ENCODE data around the gene BAHCC1. TPM values are rescaled to one million over a fixed set of nuclear protein-coding genes. Genes with fewer than 3 reads are reported as not detected.
"Not testable (repeated sequence)": the region's sequence is repeated elsewhere in the genome, so short reads cannot be mapped to it uniquely, and the experiment has no call there.

Gene BAHCC1
- polyA plus RNA-seq, 3 donors: 5.6 to 14.4 (median 12.9) TPM

DNA sequence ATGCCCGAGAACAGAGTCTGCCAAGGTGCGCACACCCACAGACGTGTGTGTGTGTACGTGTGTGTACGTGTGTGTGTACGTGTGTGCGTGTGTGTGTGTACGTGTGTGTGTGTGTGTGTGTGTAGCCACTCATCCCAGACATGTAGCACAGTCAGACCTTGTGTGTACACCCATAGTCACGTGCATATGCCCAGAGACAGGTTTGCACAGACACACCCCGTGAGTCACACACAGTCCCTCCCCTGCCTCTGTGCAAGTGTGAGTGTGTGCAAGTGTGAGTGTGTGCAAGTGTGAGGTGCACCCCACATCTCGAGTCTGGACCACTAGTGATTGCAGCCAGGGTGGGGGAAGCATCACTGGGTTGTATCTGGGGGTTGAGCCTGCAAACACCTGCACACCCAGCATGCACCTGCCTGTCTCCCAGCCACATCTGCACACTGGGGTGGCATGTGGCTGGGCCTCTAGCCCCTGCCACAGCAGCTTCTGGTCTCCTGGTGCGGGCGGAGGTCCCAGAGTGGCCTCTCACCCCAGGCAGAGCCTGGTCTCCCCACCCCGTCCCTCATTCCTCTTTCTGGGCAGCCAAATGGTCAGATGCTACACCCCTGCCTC lies 23.6 kb downstream of the BAHCC1 start:
- H3K27ac ChIP-seq (ENCODE audit: low read depth, low read length): peak overlapping the region; percentile 49
- 48 to 62% (median 52%) methylated on average over 9 to 14 of the region's 14 CpGs for WGBS, 3 donors

DNA sequence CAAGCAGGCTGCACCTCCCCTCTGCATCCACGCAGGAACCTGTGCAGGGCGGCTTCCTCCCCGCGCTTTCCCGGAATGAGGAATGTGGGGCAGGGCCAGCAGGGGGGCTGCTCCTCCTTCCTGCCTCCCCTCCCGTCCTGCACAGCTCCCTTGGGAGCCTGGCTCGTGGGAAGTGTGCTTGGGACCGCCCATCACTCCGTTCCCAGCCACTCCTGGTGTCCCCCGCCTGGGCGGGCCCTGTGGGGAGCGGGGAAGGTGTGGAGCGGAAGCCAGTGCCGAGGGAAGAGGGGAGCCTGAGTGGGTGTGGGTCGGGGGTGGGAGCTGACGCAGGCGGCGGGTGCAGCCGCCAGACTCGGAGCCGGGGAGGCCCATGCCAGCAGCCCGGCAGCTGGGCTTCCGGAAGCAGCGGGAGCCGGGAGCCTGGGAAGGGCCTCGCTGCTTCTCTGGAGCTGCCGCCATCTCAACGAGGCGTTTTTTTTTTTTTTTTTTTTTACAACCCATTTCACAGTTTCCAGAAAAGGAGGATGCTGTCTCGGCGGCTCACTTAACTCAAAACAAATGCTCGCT lies 24.1 kb downstream of the BAHCC1 start:
- H3K27ac ChIP-seq (ENCODE audit: low read depth, low read length): peak overlapping the region; percentile 85
- WGBS, 3 donors: 15 to 52% (median 23%) methylated on average over 29 to 32 of the region's 32 CpGs

DNA sequence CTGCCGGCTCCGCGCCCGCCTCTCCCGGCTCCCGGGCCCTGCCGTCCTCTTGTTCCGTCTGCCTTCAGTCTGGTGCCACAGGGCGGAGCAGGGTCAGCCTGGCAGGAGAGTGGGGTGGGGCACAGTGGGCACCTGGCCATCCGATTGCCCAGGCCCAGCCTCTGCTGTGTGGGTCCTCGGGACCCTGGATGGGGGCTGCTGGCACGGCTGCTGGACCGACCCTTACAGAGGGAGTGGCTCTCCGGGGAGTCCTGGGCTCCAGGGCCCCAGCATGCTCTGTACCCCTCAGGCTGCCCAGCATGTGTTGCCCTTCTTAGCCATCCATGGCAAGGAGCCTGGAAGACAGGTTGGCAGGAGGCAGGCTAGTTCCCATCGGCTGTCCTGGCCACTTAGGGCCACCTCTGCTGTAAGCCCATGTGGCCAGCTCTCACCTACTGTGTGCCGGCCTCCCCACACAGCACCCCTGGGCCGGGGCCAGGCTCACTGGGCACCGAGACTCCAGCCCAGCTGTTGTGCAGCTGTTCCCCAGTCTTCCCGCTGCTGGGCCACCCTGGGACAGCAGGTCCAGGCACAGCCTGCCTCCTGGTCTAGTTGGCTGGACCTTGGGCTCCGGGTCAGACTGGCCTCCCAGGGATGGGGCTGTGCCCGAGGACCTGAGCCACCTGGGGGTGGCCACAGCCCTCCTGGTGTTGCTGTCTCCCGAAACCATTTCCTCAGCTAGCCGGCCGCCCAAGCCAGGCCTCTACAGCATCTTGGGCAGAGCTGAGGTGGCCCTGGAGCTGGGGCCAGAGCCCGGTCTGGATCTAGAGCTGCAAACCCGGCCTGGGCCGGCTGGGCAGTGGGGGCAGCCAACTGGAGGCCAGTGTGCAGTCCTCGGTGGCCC lies 24.9 kb downstream of the BAHCC1 start:
- peak overlapping the region; percentile 85 for H3K27ac ChIP-seq (ENCODE audit: low read depth, low read length)
- 34 to 64% (median 53%) methylated on average over 28 of the region's 28 CpGs for WGBS, 3 donors

DNA sequence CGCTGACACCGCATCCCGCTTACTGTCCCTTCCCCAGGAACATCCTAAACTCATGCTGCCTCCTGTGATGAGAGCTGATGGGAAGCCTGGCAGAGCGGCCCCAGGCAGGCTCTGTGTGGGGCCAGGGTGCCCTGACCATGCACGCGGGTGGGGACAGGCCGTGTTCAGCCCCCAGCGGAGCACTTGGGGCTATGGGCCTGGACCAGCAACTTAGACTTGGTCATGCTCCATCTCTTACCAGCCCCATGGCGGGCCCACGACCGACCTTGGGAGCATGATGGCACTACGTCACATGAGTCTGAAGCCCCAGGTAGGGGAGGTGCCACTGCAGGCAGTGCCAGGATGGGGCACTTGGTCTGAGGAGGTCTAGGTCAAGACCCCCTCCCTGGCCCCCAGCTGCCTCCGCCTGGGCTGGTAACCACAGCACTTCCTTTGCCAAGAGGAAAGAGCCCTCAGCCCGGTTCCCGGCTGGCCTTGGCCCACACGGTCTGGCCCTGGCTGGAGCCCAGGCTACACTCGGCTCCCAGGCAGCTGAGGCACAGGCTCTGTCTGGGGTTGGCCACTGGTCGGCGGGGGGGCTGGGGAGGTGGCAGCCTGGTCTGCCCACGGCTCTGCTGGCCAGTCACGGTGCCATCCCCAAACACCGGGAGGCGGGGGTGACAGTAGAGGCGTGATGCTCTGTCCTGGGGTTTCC lies 25.7 kb downstream of the BAHCC1 start:
- WGBS, 3 donors: 62 to 68% (median 63%) methylated on average over 22 to 24 of the region's 24 CpGs
- H3K27ac ChIP-seq (ENCODE audit: low read depth, low read length): peak overlapping the region; percentile 85

DNA sequence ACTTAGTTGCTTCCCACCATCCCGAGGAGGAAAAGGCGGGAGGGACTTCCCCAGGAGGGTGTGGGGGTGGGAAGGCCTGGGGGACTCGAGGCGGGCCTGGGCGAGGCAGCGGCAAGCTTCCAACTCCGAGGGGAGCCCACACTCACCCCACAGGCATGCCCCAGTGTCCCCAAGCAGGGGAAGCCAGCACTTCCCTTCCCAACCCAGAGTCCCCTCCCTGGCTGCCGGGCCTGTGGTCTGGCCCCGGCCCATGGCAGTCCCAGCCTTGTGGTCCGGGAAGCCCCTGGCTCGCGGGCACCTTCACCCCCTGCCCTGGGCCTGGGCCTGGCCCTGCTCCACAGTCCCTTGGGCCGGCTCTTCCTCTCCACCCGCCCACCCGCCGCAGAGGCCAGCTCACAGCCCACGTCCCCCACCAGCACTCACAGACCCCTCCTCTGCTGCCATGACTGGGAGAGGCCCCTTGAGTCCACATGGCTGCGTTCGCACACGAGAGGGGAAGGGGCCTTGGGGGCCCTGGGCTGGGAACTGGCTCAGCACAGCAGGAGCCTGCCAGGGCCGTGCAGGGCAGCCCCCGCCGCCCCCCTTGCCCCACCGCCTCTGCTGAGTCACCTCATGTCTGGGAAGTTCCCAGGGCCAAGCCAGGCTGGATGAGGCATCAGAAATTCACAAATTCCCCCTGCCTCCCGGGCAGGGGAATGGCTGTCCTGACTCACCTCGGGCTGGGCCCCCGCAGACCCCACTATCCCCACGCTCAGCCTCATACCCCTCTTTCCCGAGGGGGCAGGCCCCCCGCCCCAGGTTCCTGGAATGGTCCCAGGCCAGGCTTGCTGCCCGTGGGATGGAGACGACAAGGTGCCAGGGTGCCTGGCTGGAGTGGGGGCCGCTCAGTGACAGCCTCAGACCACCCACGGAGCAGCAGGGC lies 27.8 kb downstream of the BAHCC1 start:
- 10 to 61% (median 12%) methylated on average over 30 to 34 of the region's 34 CpGs for WGBS, 3 donors
- peak overlapping the region; percentile 20 for H3K27ac ChIP-seq (ENCODE audit: low read depth, low read length)

DNA sequence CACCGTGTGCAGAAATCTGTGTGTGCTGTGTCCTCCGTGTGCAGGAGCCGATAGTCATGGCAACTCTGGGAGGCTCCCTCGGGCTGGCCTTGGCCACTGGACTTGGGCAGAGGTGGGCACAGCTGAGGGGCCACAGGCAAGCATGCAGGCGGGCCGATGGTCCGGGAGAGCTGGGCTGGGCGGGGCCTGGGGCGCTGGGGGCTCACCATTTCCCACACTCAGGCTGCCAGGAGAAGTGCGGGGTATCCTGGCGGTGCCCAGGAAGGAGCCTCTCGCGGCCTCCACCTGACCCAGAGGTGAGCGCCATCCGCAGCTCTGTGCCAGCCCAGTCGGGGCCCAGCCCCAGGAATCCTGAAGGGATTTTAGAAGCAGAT lies 28.4 kb downstream of the BAHCC1 start:
- no peak overlapping the region for H3K27ac ChIP-seq (ENCODE audit: low read depth, low read length)
- WGBS, 3 donors: 72 to 76% (median 73%) methylated on average over 13 to 16 of the region's 16 CpGs

DNA sequence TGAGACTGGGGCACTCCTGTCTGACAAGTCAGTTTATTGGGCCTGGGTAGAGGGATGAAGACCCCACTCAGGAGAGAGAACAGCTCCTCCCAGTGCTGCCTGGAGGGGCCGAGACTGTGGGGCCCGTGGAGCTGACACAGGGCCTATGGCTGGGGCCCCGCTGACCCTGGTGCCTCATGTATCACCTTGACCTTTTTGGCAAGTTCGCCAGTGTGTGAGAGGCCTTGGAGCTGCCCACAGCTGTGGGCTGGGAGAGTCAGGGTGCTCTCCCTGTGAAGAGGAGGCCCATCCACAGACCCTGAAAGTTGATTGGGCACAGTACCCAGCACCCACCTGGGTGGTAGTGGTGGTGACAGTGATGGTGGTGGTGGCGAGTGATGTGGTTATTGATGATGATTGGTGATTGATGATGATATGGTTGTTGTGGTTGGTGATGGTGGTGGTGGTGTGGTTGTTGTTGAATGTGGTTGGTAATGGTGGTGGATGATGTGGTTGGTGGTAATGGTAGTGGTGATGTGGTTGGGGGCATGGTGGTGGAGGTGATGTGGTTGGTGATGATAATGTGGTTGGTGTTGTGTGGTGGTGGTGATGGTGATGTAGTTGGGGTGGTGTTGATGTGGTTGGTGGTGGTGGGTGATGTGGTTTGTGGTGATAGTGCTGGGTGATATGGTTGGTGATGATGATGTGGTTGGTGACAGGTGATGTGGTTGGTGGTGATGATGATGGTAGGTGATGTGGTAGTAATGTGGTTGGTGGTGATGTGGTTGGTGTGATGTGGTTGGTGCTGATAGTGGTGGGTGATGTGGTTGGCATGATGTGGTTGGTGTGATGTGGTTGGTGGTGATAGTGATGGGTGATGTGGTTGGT lies 29.1 kb downstream of the BAHCC1 start:
- no peak overlapping the region for H3K27ac ChIP-seq (ENCODE audit: low read depth, low read length)
- WGBS, 3 donors: 90 to 98% (median 94%) methylated on average over 5 of the region's 5 CpGs

DNA sequence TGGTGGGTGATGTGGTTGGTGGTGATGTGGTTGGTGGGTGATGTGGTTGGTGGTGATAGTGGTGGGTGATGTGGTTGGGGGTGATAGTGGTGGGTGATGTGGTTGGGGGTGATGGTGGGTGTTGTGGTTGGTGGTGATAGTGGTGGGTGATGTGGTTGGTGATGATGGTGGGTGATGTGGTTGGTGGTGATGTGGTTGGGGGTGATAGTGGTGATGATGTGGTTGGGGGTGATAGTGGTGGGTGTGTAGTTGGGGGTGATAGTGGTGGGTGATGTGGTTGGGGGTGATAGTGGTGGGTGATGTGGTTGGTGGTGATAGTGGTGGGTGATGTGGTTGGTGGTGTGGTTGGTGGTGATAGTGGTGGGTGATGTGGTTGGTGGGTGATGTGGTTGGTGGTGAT lies 29.8 kb downstream of the BAHCC1 start:
- not testable (repeated sequence) for H3K27ac ChIP-seq (ENCODE audit: low read depth, low read length)

DNA sequence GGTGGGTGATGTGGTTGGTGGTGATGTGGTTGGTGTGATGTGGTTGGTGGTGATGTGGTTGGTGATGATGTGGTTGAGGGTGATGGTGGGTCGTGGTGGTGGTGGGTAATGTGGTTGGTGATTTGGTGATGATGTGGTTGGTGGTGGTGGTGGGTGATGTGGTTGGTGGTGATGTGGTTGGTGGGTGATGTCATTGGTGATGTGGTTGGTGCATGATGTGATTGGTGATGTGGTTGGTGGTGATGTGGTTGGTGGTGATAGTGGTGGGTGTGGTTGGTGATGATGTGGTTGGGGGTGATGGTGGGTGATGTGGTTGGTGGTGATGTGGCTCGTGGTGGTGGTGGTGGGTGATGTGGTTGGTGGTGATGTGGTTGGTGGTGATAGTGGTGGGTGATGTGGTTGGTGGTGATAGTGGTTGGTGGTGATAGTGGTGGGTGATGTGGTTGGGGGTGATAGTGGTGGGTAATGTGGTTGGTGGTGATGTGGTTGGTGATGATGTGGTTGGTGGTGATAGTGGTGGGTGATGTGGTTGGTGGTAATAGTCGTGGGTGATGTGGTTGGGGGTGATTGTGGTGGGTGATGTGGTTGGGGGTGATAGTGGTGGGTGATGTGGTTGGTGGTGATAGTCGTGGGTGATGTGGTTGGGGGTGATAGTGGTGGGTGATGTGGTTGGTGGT lies 30.6 kb downstream of the BAHCC1 start:
- 75 to 91% (median 78%) methylated on average over 4 of the region's 4 CpGs for WGBS, 3 donors
- not testable (repeated sequence) for H3K27ac ChIP-seq (ENCODE audit: low read depth, low read length)

DNA sequence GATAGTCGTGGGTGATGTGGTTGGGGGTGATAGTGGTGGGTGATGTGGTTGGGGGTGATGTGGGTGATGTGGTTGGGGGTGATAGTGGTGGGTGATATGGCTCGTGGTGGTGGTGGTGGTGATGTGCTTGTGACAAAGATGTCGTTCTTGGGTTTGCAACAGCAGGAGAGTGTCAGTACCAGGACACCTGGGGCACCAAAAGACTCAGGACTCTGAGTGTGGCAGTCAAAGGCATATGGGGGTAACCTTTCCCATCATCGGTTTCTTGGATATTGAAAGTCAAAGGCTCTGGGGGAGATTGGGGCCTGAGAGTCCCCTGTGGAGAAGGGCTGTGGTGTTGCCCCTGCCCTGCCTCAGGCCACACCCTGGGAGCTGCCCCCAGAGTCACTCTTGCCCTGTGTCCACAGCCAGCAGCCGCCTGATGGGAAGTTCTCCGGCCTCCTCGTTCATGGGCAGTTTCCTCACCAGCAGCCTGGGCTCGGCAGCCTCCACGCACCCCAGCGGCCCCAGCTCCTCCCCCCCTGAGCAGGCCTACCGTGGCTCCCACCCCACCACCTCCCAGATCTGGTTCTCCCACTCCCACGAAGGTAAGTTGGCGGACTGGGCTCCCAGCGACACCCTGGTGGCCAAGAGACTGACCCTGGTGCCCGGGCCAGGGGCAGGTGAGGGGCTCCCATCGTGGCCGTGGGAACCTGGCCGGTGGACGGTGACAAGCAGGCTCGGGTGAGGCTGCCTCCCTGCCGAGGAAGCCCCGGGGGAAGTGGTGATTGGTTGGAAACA lies 31.3 kb downstream of the BAHCC1 start:
- H3K27ac ChIP-seq (ENCODE audit: low read depth, low read length): no peak overlapping the region
- WGBS, 3 donors: 56 to 62% (median 62%) methylated on average over 21 to 22 of the region's 22 CpGs

DNA sequence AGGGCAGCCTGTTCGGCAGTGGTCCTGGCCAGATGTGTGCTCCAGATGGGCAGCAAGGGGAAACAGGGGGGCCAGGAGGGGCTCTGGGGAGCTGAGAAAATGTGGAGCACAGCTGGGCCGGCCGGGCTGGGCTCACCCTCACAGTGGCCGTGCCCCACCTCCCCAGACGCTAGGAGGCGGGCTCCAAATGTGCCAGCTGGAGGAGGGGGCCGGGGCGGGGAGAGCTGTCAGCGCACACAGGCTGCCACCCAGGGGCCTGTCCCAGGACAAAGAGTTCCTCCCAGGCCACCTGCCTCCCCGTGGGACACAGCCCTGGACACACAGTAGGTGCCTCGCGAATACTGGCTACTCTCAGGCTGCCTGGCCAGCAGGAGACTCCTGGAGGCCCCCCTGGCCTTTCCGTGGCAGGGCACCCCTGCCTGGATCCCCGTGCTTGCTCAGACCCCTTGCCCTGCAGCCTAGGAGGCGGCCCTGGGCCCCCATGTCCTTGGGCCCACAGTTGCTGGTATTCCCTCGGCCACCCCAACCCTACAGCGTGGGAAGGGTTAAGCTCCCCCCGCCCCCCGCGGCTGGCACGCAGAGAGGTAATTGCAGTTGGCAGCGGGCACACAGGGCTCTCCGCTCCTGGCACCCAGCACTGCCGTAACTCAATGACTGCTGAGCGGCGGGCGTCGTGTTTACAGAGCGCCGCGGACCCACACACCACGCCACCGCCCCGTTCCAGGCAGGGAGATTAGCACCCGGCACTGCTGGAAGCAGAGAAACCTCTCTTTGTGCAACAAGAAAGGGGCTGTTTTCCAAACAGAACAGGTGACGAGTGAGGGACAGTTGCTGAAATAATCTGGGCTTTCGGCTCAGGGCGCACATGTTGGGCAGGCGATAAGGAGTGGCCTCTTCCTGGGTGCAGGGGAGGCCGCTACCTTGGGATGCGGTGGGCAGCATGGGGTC lies 32.2 kb downstream of the BAHCC1 start:
- no peak overlapping the region for H3K27ac ChIP-seq (ENCODE audit: low read depth, low read length)
- 28 to 49% (median 48%) methylated on average over 39 to 41 of the region's 41 CpGs for WGBS, 3 donors

DNA sequence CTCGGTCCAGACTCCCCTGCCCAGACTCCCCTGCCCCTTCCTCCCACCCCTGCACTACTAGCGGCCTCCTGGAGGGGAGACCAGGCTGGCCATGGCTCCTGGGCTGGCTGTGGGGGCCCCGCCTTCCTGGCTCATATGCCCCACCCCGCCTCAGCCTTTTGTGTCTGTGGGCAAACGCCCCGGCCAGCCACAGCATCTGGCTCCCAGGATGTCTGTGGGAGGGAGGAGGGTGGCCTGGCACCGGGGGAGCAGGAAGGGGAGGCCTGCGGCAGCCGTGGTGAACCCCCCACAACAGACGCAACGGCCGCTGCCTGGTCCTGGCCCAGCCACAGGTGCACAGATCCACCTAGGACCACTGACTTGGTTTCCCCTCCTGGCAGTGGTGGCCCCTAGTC lies 32.9 kb downstream of the BAHCC1 start:
- 48 to 52% (median 51%) methylated on average over 11 to 12 of the region's 12 CpGs for WGBS, 3 donors
- no peak overlapping the region for H3K27ac ChIP-seq (ENCODE audit: low read depth, low read length)

DNA sequence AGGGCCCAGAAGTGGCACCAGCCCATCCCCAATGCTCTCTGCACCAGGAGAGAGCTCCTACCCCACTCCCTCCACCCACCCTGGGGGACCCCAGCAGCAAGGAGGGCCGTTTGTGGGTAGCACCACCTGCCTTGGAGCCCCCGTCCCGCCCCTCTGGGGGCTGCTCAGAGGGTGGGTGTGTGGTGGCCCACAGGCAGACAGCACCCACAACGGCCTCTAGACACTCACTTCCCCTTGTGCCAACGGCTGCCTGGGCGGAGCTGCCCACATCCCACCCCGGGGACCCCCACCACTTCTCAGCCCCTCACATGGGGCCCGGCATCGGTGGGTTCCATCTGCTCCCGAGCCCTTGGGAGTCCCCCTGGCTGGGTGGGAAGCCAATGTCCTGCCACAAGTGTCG lies 33.3 kb downstream of the BAHCC1 start:
- 44 to 53% (median 52%) methylated on average over 10 to 11 of the region's 11 CpGs for WGBS, 3 donors

DNA sequence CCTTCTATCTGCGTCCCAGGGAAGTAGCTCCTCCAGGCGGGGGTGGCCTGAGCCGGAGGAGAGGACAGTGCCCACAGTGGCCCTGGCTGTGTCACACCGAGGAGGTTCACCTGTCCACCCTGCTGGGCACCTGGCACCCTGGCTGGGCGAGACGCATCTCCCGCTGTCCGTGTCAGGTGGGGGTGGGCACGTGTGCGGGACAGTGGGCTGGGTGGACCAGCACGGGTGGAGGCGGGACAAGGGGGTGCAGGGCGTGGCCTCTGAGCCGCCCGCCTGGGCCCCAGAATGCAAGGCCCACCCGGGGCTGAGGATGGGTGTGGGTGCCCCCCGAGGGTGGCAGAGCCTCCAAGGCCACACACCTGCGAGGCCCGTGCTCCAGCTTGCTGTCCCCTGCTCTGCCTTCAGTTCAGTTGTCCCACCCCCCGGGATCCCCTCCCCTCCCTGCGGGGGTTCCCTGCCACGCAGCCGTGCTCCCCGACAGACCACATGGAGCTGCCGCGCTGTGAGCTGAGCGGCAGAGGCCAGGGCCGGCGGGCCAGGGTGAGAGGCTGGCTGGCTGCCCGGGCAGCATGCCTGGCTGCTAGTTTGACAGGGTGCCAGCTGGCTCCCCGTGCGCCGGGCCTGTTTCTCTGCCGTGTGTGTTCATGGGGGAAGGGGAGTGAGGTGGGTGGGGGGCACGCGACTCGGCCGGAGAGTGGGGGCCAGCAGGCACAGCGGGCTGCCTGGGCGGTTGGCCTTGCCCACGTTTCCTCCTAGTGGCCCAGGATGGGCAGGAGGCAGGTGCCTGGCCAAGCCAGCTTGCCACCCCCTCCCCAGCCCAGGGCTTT lies 33.9 kb downstream of the BAHCC1 start:
- no peak overlapping the region for H3K27ac ChIP-seq (ENCODE audit: low read depth, low read length)
- WGBS, 3 donors: 12 to 18% (median 16%) methylated on average over 29 to 41 of the region's 41 CpGs

More for the DNA sequence above, 33.3 kb downstream of the BAHCC1 start:
- H3K27ac ChIP-seq (ENCODE audit: low read depth, low read length): no peak overlapping the region
